GM18909 (cell line): ENCODE measurements around the gene TMX3.

Experiments
- ATAC-seq: cut with Tn5 transposase; IDR thresholded peaks from one replicate; pipeline ENCODE4 v1.9.1; 2021; ENCODE audit warnings: mild to moderate bottlenecking; ENCODE audit not compliant: unreplicated experiment, poor library complexity

Gene TMX3

GRCh38 chr18:68713796-68714195 lies 1.1 kb downstream of the TMX3 start:
- ATAC-seq, result no peak

GRCh38 chr18:68713131-68713530 lies 1.8 kb downstream of the TMX3 start:
- no peak for ATAC-seq

DNA sequence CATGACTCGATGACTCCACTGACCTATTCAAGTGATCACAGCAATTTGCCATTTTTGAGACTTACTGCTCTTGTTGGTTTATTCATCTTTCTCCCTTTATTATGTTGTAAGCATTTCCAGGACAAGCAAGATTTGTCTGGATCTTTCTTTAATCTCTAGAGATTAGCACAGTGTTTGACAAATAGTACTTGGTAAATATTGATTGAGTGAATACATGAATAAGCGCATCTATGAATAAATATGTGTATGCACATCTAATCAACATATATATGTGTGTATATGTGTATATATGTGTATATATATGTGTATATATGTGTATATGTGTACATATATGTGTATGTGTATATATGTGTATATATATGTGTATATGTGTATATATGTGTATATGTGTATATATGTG lies 7.3 kb downstream of the TMX3 start:
- no peak for ATAC-seq

GRCh38 chr18:68705119-68705518 lies 9.8 kb downstream of the TMX3 start:
- no peak for ATAC-seq

- ATAC-seq, result no peak
These were observed 11.6 kb downstream of the TMX3 start for GRCh38 chr18:68703326-68703725.

- ATAC-seq, result no peak
These were observed 13.6 kb downstream of the TMX3 start for GRCh38 chr18:68701353-68701752.

GRCh38 chr18:68699043-68699442 lies 15.9 kb downstream of the TMX3 start:
- ATAC-seq, result no peak

DNA sequence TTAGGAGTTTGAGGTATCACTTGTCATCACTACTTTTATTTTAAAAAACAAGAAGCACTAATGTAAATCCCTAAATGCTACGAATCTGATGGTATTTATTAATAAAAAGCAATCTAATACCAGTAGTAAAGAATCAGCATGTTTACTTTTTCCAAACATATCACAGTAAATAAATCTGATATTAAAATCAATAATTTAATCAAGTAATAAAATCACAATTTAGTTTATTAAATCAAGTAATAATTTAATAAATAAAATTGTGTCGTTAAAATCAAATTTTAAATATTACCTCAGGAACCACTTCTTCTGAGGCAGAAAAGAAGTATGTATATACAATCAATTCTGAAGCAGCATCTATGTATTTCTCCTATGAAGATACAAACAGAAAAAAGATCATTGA lies 18.0 kb downstream of the TMX3 start:
- ATAC-seq, result no peak

DNA sequence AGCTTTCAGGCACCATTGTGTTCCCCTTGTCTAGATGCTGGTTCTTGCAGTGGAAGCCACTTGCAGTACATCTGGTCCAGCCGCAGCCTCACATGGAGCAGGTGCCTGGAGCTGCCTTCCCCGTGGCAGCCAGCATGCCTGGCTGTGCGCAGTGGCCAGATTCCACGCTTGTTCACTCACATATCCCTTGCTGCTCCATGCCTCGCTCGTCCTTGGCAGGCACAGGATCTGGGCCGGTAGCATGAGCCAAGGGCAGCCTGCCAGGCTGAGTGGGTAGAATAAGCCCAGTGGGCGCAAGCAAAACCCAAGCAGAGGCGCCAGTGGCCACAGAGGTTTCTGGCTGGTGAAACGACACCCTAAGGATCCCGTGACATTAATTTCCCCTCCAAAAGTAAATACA lies 20.6 kb downstream of the TMX3 start:
- no peak for ATAC-seq

GRCh38 chr18:68693091-68693815 lies 21.7 kb downstream of the TMX3 start:
- no peak for ATAC-seq

DNA sequence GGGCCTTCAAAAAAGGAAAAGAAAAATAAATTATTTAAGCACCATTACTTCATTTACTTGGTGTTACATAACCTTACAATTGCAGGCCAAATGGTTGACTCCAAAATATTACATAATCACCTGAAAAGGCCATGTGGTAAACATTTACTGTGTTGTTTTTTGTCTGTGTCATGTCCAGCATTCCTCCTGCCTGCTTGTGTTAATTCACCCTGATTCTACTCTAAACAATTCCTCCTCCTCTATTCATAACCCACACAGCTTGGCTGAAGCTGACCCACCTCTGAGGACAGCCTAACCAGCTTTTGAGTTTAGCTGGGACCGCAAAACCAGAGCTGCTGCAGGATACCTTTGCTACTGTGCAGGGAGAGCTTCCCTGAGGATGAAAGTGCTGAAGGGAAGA lies 35.4 kb downstream of the TMX3 start:
- ATAC-seq, result no peak

- peak; percentile 90 for ATAC-seq
These were observed 38.0 kb downstream of the TMX3 start for GRCh38 chr18:68676913-68677312.

DNA sequence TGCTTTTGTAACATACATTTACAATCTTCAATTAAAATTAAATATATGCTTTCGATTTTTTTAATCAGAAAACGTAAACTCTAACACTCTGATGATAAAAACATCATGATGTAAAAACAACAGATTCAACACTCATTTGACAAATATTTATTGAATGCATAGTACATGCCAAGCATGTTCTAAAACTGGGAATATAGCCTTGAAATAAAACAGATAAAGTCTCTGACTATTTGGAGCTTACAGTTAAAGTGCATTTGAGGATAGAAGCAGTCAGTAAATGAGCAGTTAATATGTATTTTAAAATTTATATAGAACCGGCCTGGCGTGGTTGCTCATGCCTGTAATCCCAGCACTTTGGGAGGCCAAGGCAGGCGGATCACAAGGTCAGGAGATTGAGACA lies 47.8 kb downstream of the TMX3 start:
- no peak for ATAC-seq

DNA sequence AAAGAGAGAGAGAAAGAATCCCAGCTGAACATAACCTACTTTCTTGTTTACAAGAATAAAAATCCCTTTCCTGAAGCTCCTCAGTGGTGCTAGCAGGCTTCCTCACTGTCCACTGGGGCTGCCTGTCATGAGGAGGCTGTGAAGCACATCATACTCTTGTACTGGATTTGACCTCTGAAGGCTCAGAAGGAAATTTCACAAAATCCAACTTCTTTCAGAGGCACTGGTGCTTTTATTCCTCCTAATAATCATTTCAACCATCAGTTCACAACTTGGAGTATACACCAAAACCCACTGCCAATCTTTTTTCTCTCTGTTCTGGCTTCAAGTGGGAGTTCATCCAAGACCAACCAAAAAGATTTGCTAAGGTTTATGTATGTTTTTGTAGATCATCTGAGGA lies 48.5 kb downstream of the TMX3 start:
- no peak for ATAC-seq

GRCh38 chr18:68665628-68666027 lies 49.3 kb downstream of the TMX3 start:
- no peak for ATAC-seq

- ATAC-seq, result no peak
These were observed 52.2 kb downstream of the TMX3 start for GRCh38 chr18:68662754-68663153.

GRCh38 chr18:68660354-68661183 lies 54.3 kb downstream of the TMX3 start:
- no peak for ATAC-seq

DNA sequence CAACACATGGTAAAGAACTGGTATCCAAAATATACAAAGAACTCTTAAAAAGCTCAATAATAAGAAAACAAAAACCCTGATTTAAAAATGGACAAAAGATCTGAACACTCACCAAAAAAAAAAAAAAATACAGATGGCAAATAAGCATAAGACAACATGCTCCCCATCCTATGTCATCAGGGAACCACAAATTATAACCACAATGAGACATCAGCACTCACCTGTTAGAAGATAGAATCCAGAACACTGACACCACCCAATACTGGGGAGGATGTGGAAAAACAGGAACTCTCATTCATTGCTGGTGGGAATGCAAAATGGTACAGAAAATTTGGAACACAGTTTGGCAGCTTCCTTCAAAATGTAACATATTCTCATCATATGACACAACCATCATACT lies 66.7 kb downstream of the TMX3 start:
- ATAC-seq, result no peak

- peak; percentile 60 for ATAC-seq
These were observed 72.9 kb downstream of the TMX3 start for GRCh38 chr18:68642003-68642402.

DNA sequence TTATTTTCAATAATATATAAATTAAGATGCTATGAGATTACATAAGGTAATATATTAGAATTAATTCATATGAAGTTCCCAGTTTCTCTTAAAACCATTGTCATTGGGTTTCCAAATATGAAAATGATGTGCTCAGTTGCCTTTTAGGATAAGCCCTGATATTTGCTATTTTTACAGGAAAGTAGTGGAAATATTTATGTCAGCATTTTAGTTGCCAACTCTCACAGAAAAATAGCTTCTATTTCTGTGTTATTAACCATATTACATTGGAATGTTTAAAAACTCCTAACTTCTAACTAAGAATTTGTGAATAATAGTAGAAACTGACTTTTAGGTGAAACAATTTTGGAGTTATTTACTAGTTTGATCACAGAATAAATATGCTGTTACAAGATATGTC lies 74.0 kb downstream of the TMX3 start:
- no peak for ATAC-seq

DNA sequence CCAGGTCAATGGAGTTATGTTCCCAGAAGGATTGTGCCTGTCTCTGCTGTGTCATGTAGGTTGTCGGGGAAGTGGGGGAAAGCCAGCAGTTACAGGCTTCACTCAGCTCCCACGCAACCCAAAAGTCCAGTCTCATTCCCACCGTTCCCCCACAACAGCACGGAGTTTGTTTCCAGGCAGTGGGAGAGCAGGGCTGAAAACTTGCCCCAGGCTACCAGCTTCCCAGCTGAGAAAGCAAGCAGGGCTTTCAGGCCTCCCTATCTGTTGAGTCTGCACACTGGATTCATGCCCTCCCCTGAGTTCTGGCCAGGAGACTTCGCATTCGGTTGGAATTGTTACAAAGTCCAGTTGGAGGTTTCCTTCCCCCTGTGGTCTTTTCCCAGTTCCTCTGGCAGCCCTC lies 76.3 kb downstream of the TMX3 start:
- ATAC-seq, result no peak

DNA sequence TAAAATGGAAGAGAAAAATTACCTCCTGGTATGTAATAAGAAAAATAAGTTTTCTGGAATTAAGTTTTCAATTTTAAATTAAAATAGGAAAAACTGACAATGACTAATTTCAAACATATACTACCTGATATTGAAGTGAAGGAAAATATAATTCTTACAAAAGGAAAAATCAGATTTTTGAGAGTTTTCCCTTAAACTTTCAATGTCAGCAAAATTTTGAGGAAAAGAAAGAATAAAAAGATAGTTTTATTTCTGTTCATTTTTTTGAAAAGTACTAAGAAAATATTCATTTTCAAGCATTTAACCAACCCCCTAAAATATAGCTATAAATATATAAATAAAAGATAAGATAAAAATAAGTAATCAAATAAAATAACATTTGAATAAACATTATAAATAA lies 87.1 kb downstream of the TMX3 start:
- no peak for ATAC-seq
